ENCODE results near the gene FAM169A. TPM values are rescaled to one million over a fixed set of nuclear protein-coding genes. Genes with fewer than 3 reads are reported as not detected.
"Not testable (repeated sequence)": the region's sequence is repeated elsewhere in the genome, so short reads cannot be mapped to it uniquely, and the experiment has no call there.

FAM169A gene
- total RNA-seq, 2 experiments from 2014 or later: 8.3 to 9.2 TPM

GRCh38 chr5:74822288-74822687 is 43.9 kb downstream of the FAM169A start:
- ChIA-PET CTCF (no interaction called here), POLR2A (no interaction called here)

GRCh38 chr5:74816875-74817274 is 49.3 kb downstream of the FAM169A start:
- POLR2A ChIA-PET: no interaction called here
- CTCF ChIA-PET: no interaction called here

DNA sequence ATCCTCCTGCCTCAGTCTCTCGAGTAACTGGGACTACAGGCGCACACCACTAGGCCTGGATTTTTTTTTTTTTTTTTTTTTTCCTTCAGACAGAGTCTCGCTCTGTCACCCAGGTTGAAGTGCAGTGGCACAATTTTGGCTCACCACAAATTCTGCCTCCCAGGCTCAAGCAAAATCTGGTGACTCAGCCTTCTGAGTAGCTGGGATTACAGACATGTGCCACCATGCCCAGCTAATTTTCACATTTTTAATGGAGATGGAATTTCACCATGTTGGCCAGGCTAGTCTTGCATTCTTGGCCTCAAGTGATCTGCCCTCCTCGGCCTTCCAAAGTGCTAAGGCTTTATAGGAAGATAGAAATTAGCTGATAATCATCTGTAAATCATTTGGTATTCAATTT is 55.3 kb downstream of the FAM169A start:
- ChIA-PET CTCF (no interaction called here), POLR2A (no interaction called here)

DNA sequence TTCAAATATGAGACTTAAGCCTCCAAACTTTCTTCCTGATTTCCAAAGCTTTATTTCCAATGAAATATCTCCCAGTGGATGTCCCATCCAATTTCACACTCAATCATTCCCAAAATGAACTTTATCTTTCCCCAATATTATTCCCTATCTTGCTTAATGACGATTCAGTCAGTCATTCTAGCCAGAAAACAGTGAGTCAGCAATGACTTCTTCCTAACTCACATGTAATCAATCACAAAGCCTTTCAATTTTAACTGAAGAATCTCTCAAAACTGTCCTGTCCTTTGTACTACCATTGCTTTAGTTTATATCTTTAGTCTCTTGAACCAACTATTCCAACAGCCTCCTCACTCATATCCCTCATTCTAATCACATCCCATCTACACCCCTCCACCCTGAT is 64.2 kb downstream of the FAM169A start:
- POLR2A ChIA-PET: no interaction called here
- CTCF ChIA-PET: no interaction called here

- CTCF ChIA-PET: no interaction called here
- POLR2A ChIA-PET: no interaction called here
Measured at GRCh38 chr5:74801197-74801596, 65.0 kb downstream of the FAM169A start.

GRCh38 chr5:74798977-74799911 is 66.9 kb downstream of the FAM169A start:
- ChIA-PET POLR2A (no interaction called here), CTCF (no interaction called here)

GRCh38 chr5:74791669-74792068 is 74.5 kb downstream of the FAM169A start:
- CTCF ChIA-PET, POLR2A ChIA-PET: not testable (repeated sequence)

- POLR2A ChIA-PET: no interaction called here
- CTCF ChIA-PET: no interaction called here
Measured at GRCh38 chr5:74787424-74787823, 78.8 kb downstream of the FAM169A start.

GRCh38 chr5:74786851-74787250 is 79.3 kb downstream of the FAM169A start:
- CTCF ChIA-PET: no interaction called here
- POLR2A ChIA-PET: no interaction called here

DNA sequence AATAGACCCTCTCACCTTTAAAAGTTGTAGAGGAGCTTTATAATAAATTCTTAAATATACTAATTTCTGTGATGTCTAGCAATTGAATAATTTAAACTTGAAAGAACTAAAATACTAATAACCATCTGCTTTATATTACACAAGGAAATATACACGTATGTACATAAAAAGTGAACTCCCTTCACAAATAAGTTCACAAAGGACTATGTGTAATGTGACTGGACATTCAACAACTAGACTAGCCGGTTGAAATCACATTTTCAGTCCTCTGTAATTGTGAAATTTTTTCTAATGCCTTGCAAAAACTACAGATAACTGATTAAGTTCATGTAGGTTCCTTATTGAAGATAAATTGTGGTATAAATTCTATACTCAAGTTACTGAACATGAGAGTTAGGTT is 87.6 kb downstream of the FAM169A start:
- POLR2A ChIA-PET: no interaction called here
- CTCF ChIA-PET: no interaction called here

DNA sequence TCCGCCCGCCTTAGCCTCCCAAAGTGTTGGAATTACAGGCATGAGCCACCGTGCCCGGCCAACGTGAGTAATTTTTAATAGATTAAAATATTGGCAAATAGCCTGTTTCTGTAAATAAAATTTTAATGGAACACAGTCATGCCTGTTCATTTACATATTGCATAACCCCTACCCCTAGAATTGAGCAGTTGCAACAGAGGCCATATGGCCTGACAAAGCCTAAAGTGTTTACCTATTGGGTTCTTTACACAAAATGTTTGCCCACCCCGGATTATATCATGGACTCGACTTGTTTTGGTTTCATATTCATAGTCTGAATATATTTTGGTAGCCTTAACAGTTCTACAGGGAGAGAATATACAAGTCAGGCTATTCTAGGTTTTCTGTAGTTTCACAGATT is 93.8 kb downstream of the FAM169A start:
- ChIA-PET POLR2A (interaction anchor here (0.6 kb wide), 1 partner anchor 147 kb away, joined by 4 read pairs; no protein-coding TSS in a partner anchor), CTCF (interaction anchor here (0.6 kb wide), 1 partner anchor 474 kb away, joined by 3 read pairs; no protein-coding TSS in a partner anchor)

GRCh38 chr5:74767579-74767913 is 98.6 kb downstream of the FAM169A start:
- POLR2A ChIA-PET: no interaction called here

DNA sequence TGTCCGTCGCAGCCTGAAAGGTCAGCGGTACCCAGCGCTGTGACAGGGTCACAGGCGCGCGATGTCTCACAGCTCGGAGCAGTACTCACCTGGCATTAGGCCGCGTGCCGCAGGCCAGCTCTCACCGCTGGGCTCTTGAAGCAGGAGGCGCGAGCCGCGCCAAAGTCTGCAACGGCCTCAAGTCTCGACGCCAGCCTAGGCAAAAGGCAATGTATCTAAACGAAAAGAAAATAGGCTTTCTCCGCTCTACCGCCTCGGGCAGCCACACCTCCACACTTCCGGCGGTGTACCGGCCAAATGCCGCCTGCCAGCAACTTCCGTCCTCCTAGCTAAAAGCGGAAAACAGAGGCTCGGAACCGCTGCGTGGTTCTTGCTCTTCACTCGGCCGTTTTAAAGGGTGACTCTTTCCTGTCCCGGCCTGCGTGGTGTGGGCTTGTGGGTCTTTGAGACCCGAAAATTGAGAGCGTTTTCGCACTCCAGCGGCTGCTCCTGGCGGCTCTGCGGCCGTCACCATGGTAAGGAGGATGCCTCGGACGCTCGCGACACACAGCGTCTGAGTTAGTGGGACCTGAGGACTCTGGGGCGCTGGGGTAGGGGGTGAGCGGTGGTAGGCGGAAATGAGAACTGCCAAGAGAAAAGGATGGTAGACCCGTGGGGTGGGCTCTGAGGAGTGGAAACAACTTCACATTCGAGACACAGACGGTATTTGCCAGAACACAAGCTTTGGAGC is 99.2 kb downstream of the FAM169A start, which contains the start of the genes GFM2 and NSA2:
GFM2 (minus strand) TSS at position 269 of the 730 bp plus-strand sequence. CDS start 3,375 bp downstream, outside the sequence.
NSA2 (plus strand) TSS at position 401 of the 730 bp plus-strand sequence; CDS start at position 513, 112 bp downstream.
- ChIA-PET POLR2A (no interaction called here), CTCF (interaction anchor here (1.2 to 1.3 kb wide), 3 partner anchors 20 to 286 kb away, joined by 3 to 5 read pairs (median 3); partner anchors contain the start of genes FAM169A and GCNT4)

More at GRCh38 chr5:74767579-74767913, 98.6 kb downstream of the FAM169A start:
- CTCF ChIA-PET: interaction anchor here (1.3 kb wide), 1 partner anchor 285 kb away, joined by 3 read pairs; the partner anchor contains the start of gene GCNT4

DNA sequence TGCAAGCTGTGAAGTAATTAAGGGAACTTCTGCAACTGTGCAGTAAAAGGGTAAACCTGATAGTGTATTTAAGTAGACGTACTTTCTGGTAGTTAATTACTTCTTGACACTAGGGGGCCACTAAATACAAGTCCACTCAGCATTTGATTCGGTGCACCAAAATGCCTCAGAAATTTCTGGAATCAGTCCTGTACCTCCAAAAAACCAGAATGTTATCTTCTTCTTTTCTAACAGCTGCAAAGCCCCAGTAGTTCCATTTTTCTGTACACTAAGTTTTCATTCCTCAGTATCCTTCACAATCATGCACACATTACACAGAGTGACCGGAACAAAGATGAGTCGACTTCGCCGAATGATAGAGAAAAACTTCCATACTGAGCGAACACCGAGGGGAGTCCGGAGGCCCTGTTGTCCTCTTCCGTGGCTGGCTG is 99.8 kb downstream of the FAM169A start:
- CTCF ChIA-PET: interaction anchor here (1.2 to 1.3 kb wide), 3 partner anchors 19 to 286 kb away, joined by 3 to 5 read pairs (median 3); partner anchors contain the start of genes FAM169A and GCNT4
- POLR2A ChIA-PET: no interaction called here

DNA sequence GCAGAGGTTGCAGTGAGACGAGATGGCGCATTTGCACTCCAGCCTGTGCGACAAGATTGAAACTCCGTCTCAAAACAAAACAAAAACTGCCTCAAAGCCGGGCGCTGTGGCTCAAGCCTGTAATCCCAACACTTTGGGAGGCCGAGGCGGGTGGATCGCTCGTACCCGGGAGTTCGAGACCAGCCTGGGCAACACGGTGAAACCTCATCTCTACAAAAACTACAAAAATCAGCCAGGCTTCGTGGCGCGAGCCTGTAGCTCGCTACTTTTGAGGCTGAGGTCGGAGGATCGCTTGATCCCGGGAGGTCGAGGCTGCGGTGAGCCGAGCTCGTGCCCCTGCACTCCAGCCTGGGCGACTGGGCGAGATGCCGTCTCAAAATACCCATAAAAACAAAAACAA is 100.3 kb downstream of the FAM169A start:
- ChIA-PET POLR2A (no interaction called here), CTCF (interaction anchor here (1.2 to 1.3 kb wide), 2 partner anchors 19 to 100 kb away, joined by 3 to 5 read pairs; partner anchors contain the start of gene FAM169A)

DNA sequence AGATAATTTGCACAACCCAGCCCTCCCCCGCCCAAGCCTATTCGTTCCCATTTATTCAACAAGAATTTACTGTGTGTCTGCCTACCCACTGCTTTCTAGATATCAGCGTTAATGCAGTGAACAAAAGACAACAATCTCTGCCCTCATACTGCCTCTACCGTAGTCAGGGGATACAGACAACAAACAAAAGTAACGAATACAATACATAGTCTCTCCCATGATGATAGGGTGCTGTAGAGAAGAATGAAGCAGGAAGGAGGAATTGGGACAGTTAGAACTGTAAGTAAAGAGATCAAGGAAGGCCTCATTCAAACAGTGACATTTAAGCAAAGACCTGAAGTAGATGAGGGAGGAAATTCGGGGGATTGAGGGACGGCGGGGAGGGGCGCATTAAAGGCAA is 101.0 kb downstream of the FAM169A start:
- ChIA-PET CTCF (no interaction called here), POLR2A (no interaction called here)

DNA sequence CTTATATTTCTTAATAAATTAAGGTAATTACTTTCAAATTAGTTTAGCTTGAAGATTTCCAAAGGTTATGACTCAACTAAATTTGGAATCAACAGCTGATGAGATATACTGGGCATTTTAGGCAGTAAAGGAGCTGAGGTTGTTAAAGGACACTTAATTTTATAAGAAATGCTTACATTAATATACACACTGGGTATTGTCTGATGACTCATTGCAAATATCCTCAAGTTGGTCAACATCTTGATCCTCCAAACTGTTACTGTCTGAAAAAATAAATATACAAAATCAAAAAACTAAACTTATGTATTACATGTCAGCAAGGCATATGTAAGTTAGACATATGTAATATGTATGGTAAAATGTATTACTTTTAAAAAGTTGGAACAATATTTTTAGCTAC is 102.7 kb downstream of the FAM169A start:
- ChIA-PET CTCF (interaction anchor here (0.8 to 1.0 kb wide), 2 partner anchors 41 to 473 kb away, joined by 3 read pairs; partner anchors contain the start of gene ANKRD31), POLR2A (no interaction called here)

- CTCF ChIA-PET: interaction anchor here (1.0 kb wide), 1 partner anchor 287 kb away, joined by 3 read pairs; no protein-coding TSS in a partner anchor
- POLR2A ChIA-PET: no interaction called here
Measured at GRCh38 chr5:74762599-74762998, 103.6 kb downstream of the FAM169A start.

- POLR2A ChIA-PET: interaction anchor here (0.7 kb wide), 1 partner anchor 158 kb away, joined by 3 read pairs; no protein-coding TSS in a partner anchor
- CTCF ChIA-PET: interaction anchor here (0.9 kb wide), 1 partner anchor 112 kb away, joined by 3 read pairs; no protein-coding TSS in a partner anchor
Measured at GRCh38 chr5:74761241-74761640, 104.9 kb downstream of the FAM169A start.

GRCh38 chr5:74748742-74749141 is 117.4 kb downstream of the FAM169A start:
- POLR2A ChIA-PET, CTCF ChIA-PET: not testable (repeated sequence)
